ENCODE results near the gene OGDHL. TPM values are rescaled to one million over a fixed set of nuclear protein-coding genes. Genes with fewer than 3 reads are reported as not detected.
A peak's percentile ranks its signal among the peaks of the same experiment; 100 is the strongest.
"Not testable (repeated sequence)": the region's sequence is repeated elsewhere in the genome, so short reads cannot be mapped to it uniquely, and the experiment has no call there.

Gene OGDHL
- 0.26 TPM for polyA plus RNA-seq (ENCODE audit: insufficient read length)

DNA sequence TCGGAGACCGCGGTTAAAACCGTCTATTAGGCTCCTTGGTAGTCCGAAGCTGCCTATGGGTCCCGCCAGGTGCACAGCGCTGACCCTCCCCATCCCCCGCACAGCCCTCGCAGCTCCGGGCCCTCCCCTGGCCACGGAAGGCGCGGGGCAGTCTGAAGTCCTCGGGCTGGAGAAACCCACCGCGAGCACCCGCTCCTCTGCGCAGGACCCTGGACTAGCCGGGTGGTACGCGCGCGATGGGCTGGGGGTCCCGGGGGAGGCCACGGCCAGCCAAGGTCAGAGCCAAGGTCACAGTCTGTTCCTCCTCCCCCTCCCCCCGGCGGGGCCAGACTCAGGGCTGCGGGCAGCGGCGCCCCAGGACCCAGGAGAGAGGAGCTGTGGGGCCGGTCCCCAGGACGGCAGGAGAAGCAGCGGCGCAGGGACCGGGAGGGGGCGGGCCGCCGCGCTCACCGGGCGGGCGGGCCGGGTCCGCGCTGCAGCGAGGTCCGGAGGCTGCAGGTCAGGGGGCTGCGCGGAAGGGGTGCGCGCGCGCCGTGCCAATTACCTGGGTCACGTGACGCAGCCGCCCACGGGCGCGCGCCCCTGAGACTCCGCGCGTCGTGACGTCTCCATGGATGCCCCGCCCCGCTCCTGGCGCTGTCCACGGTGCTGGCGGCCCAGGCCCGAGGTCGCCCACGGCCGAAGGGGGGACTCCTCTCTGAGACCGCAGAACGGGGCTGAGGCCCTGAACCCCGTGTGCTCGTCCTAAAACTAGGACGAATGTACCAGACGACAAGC lies at the start of gene OGDHL:
Gene OGDHL (minus strand): TSS at position 535 of the 777 bp plus-strand sequence. CDS start 3,731 bp downstream, outside the sequence.
- peak; percentile 65 for DNase-seq

GRCh38 chr10:49803988-49804387 lies 41.9 kb upstream of the OGDHL start:
- no peak for DNase-seq

DNA sequence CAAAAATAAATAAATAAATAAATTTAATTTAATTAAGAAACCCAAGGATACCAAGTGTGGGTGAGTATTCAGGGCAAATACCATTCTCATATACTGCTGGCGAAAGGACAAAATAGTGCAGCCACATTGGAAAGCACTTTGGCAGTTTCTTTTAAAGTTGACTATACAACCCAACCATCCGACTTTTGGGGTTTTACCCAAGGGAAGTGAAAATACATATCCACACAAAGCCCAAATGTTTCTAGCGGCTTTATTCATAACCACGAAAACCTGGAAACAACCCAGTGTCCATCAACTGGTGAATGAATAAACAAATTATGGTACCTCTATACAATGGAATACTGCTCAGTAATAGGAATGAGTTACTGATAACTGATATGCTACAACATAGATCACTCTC lies 36.2 kb upstream of the OGDHL start:
- DNase-seq, result no peak

DNA sequence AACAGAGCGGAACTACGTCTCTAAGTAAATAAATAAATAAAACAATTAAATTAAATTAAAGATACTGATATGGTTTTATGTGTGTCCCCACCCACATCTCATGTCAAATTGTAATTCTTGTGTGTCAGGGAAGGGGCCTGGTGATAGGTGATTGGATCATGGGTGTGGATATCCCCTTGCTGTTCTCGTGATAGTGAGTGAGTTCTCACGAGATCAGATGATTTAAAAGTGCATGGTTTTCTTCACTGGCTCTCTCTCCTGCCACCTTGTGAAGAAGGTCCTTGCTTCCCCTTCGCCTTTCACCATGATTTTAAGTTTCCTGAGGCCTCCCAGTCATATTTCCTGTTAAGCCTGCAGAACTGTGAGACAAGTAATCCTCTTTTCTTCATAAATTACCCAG lies 29.0 kb upstream of the OGDHL start:
- DNase-seq, result no peak

DNA sequence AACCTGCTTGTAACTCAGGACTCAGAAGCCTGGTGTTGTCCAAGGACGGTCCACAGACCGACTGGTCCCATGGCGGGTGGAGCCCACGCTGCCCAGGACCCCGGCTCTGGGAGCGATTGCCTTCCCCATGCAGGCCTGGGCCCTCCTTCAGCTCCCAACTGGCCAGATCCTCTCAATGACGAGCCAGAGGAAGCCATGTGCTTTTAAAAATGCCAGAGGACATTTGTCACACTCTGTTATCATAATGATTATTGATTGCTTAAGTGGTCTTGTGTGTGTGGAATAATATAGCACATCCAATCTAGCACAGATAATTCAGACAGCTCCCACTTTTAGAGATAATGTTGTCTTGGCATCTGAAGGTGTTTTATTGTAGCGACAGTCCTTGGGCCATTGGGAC lies 22.6 kb upstream of the OGDHL start:
- no peak for DNase-seq

GRCh38 chr10:49783645-49784044 lies 21.5 kb upstream of the OGDHL start:
- DNase-seq, result no peak

DNA sequence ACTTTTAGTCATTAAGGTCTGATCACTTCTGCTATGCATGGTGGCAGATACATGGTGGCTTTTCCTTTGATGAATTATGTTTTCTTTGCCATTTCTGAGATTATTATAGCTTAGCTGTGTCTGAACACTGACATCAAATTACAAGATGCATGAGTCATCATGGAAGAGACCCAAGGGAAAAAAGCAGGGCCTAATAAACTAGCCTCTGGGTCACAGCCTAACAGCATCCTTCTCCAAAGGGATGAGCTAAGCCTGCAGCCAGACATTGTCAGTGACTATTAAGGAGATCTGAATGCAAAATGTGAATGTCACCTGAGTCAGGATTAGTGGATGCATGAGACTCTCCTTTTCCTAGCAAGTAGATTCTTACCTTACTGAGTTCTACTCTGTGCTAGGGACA lies 19.1 kb upstream of the OGDHL start:
- DNase-seq, result no peak

DNA sequence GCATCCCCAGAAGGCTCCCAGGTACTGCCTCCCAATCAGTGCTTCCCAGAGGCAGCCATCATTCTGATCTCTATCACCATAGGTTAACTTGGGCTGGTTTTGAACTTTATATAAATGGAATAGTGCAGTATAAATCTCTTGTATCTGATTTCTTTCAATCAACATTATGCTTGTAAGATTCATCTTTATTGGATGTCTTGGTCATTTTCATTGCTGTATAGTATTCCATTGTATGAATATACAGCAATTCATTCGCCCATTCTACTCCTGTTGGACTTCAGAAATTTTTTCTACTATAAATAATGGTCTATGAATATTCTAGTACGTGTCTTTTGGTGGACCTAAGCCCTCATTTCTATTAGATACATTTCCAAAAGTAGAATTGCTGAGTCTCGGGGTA lies 16.1 kb upstream of the OGDHL start:
- DNase-seq, result no peak

DNA sequence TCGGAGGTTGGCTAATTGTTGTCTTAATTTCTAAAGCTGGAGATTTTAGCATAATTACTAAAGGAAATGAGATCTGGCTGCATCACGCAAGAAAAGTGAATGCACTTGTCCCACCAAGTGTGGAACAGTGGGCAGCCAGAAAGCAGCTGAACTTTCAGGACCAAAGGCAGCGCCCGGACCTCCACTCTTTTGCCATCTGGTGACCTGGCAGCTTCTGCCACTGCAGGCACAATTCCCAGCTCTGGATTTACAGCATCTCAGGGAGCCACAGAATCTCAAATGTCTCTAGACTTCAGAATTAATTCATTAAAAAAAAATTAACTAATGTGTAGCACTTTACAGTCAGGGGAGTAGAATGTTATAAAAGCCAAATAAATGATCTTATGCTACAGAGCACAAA lies 14.7 kb upstream of the OGDHL start:
- DNase-seq, result no peak

DNA sequence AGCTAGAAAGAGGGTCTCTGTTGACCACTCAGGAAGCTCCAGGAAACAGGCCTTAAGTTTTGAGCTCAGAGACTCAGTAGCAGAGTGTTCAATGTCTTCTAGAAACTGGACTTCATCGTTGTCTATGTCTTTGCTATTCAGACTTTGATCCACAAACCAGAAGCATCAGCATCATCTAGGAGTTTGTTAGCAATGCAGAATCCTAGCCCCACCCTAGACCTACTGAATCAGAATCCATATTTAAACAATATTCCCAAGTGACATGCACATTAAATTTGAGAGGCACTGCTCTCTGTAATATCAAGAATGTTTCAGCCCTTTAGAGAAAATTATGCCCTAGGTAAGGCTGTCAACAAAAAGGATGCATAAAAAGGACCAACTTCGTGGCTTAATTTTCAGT lies 12.9 kb upstream of the OGDHL start:
- no peak for DNase-seq

DNA sequence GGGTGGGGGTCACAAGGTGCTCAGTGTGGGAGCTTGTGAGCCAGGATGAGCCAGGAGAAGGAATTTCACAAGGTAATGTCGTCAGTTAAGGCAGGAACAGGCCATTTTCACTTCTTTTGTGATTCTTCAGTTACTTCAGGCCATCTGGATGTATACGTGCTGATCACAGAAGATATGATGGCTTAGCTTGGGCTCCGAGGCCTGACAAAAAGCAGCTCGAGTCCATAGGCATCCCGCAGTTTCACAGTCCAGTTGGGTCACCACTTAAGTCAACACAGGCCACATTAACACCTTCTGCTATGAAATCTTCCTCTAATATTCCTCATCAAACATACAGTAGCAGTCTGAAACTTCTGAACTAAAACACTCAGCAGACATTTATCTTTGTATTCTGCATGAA lies 10.8 kb upstream of the OGDHL start:
- not testable (repeated sequence) for DNase-seq

DNA sequence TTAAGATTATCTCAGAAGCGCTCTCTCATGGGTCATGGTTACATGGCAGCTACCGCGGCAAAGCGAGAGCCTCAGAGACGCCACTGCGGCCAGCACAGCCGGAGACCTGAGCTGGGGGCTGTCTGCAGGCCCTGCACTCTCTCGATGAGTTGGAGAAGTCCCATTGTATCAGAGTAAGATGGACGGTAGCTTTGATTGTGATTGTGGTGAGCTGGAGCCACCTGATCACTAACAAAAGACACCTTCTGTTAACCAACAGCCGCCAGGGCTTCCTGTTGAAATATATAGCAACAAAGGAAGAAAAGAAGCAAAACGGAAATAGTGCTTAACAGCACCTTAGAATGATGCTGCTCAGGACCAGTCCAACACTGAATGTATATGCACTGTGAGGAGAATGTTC lies 8.9 kb upstream of the OGDHL start:
- not testable (repeated sequence) for DNase-seq

GRCh38 chr10:49769692-49770091 lies 7.6 kb upstream of the OGDHL start:
- DNase-seq, result no peak

DNA sequence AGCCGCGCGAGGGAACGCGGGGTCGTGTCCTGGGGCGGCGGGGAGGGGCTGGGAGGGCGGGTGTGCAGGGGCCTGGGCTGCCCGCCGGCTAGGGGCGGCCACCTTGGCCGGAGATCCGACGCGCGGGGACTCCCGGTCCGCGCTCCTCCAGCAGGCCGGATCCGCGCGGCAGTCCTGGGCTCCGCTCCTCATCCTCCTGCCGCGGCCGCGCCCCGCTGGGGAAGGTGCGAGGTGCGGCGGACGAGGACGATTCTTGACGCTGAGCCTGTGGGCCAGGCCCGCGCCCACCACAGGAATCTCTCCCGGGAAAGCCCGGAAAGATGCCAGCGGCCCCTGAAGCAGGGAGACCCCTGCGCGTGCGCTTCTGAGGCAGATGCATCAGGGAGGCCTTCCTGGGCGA lies 6.6 kb upstream of the OGDHL start:
- no peak for DNase-seq

GRCh38 chr10:49768329-49768728 lies 6.2 kb upstream of the OGDHL start:
- no peak for DNase-seq

- no peak for DNase-seq
Observed at GRCh38 chr10:49767752-49768151, 5.6 kb upstream of the OGDHL start.

DNA sequence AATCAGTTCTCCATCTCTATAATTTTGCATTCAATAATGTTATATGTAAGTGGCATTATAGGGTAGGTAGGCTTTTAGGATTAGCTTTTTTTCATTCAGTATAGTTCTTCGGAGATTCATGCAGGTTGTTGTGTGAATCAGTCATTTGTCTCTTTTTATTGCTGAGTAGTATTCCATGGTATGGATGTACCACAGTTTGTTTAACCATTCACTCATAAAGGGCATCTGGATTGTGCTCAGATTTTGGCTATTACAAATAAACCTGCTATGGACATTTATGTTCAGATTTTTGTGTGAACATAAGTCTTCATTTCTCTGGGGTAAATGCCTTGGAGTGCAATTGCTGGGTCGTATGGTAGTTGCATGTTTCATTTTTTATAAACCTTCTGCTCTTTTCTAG lies 4.4 kb upstream of the OGDHL start:
- DNase-seq, result no peak

DNA sequence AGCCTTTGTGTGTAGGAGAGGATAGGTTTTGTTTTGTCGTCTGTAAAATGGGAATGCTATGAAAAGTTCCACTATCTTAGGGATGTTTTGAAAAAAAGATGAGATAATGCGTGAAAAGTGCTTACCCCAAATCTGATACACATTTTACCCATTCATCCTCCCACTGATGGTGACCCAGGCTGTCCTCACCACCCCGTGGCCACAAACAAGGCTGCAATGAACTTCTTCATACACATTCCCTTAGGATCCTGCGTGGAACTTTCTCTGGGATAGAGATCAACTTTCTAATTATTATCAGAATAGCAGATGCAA lies 399 bp upstream of the OGDHL start:
- no peak for DNase-seq

DNA sequence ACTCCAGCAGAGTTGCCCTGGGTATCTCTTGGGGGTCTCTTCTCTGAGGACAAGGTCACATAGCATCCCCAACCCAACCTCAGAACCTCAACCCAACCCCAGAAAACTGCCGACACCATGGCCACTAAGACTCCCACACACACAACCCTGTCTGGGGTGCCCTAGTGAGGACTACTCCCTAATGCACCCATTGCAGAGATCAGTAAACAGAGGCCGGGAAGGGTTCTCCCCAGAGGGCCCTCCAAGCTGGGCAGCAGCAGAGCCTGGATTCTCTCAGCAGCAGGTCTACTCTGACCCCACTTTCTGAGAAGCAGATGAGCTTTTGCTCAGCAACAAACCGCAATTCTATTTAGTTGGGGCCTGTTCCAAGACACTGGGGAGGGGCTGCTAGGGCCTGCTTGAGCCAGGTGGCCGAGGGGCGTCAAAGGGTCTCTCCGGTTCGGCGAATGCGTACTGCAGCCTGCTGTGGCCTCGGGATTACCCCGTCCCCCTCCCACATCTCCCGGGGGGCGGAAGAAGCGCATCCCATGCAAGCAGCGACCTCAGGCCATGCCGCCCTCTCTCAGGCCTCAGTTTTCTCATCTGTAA lies 828 bp downstream of the OGDHL start:
- DNase-seq, result no peak

DNA sequence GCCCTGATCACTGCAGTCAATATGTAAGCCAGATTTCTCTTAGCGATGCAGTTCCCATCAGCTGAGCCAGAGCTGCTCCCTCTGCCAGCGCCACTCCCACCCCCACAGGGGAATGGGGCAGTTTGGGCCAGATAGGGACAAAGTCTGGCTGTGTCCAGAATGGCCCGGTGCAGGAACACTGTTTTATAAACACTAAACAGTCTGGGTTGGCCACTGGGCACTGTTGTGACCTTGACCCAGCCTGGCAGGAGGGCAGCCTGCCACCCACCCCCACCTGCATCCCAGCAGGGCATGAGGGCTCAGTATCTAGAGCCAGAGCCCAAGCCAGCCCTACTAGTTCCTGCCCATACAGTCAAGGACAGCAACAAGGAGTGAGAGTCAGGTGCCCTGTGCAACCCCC lies 1.3 kb downstream of the OGDHL start:
- DNase-seq, result no peak

GRCh38 chr10:49759787-49760551 lies 2.2 kb downstream of the OGDHL start:
- no peak for DNase-seq

- no peak for DNase-seq
Observed at GRCh38 chr10:49758249-49758930, 3.7 kb downstream of the OGDHL start.

DNA sequence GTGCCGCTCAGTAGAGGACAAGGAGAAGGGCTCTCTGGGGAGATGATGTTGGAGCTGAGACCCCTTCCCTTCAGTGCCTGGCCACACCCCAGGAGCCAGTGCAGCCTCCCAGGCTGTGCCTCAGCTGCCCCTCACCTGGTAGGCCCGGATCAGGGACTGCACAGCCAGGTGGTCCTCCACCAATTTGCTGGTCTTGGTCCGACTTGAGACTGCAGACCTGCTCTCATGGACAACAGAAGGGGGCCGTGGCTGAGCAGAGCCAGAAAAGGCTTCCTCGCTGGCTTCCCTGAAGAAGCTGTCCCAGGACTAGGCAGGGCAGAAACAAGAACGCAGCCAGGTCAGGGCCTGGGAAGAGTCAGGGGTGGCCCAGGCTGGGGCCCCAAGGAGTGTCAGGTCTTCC lies 5.5 kb downstream of the OGDHL start:
- no peak for DNase-seq

Measured in hindlimb muscle (tissue), 1 donor.